NCI-H526 (cell line): ENCODE measurements around the gene SERTAD3.

Source experiments
- DNase-seq, 2 experiments: peaks; one replicate each; lab custom pipeline; 2025; lab: John Stamatoyannopoulos, UW

The SERTAD3 gene

GRCh38 chr19:40424637-40425449 is 19.3 kb downstream of the SERTAD3 start:
- no peak for DNase-seq

GRCh38 chr19:40423938-40424337 is 20.2 kb downstream of the SERTAD3 start:
- no peak for DNase-seq

GRCh38 chr19:40422748-40423566 is 21.2 kb downstream of the SERTAD3 start:
- no peak for DNase-seq

- no peak for DNase-seq
Observed at GRCh38 chr19:40421993-40422747, 22.0 kb downstream of the SERTAD3 start.

- DNase-seq = peak; percentile 71 to 95
Observed at GRCh38 chr19:40420766-40421765, 23.1 kb downstream of the SERTAD3 start.

GRCh38 chr19:40420451-40420765 is 23.7 kb downstream of the SERTAD3 start:
- no peak for DNase-seq

- DNase-seq = no peak
Observed at GRCh38 chr19:40419780-40420179, 24.4 kb downstream of the SERTAD3 start.

GRCh38 chr19:40419066-40419612 is 25.0 kb downstream of the SERTAD3 start:
- no peak for DNase-seq

GRCh38 chr19:40418040-40418439 is 26.1 kb downstream of the SERTAD3 start:
- no peak for DNase-seq

GRCh38 chr19:40417643-40417981 is 26.5 kb downstream of the SERTAD3 start:
- no peak for DNase-seq

- no peak for DNase-seq
Observed at GRCh38 chr19:40416918-40417642, 27.1 kb downstream of the SERTAD3 start.

- DNase-seq = no peak
Observed at GRCh38 chr19:40415768-40416167, 28.4 kb downstream of the SERTAD3 start.

- no peak for DNase-seq
Observed at GRCh38 chr19:40414542-40415535, 29.3 kb downstream of the SERTAD3 start.

GRCh38 chr19:40413291-40413845 is 30.8 kb downstream of the SERTAD3 start, which contains the start of gene PRX:
TSS of gene PRX (minus strand) at chr19:40413378. CDS start at chr19:40407932, 5,446 bp downstream.
- no peak for DNase-seq

- DNase-seq = no peak
Observed at GRCh38 chr19:40412866-40413265, 31.3 kb downstream of the SERTAD3 start.

GRCh38 chr19:40411958-40412499 is 32.1 kb downstream of the SERTAD3 start:
- no peak for DNase-seq

GRCh38 chr19:40411125-40411842 is 32.9 kb downstream of the SERTAD3 start:
- DNase-seq = no peak

GRCh38 chr19:40410030-40410389 is 34.1 kb downstream of the SERTAD3 start:
- no peak for DNase-seq
